Inflammatory macrophage treated with lipopolysaccharide for 1 hour (primary cell): ENCODE measurements around the gene FOXK1.
"Not testable (repeated sequence)": the region's sequence is repeated elsewhere in the genome, so short reads cannot be mapped to it uniquely, and the experiment has no call there.

Experiments
- DNase-seq, 2 donors: peaks; one replicate each; pipeline ENCODE4 v3.0.0-alpha.2; 2020 to 2022

FOXK1 gene

DNA sequence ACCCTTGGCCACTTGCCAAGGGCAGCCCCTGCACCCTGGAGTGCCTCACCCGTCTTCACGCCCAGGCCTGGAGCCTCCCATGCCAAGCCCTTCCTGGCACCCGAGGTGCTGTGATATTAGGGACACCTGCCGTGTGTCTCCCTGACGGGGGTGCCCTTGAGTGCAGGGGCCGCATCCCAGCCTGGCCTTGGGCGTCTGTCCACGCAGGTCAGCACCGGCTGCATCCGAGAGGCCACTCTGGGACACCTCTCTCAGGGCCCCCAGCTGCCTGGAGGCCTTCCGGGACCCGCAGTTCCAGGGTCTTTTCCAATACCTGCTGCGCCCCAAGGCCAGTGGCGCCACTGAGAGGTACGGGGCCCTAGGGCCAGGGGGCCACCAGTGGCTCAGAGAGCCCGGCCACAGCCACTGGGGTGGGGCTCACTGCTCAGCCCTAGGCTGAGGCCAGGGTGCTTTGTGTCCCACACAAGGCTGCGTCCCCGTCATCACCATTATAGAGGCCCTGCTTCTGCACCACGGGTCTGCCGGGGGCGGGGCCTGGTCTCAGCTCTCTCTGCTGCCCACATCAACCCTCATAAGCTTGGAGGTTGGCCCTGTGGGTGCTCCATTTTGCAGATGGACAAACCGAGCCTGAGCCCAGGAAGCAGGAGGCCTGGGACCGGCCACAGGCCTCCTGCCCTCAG is 106.0 kb downstream of the FOXK1 start:
- no peak for DNase-seq

DNA sequence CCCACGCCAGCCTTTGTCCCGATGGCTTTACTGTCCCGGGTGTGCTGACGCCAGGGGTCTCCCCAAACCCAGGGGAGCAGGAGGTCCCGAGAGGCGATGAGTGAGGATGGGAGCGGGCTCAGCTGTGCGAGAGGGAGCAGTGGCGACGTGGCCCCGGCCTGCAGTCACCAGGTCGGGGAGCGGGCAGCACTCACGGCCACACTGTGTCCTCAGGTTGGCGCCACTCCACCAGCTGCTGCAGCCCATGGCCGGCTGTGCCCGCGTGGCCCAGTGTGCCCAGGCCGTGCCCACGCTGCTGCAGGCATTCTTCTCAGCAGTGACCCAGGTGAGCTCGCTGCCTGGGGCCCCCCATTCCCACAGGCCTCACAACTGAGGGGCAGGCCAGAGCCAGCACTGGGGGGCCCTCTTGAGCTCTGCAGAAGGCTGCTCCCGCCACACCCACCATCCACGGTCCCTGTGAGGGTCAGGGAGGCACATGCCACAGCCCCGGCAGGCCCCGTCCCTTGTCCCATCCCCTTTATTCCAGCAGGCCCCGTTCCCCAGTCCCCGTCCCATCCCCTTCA is 106.6 kb downstream of the FOXK1 start:
- no peak for DNase-seq

DNA sequence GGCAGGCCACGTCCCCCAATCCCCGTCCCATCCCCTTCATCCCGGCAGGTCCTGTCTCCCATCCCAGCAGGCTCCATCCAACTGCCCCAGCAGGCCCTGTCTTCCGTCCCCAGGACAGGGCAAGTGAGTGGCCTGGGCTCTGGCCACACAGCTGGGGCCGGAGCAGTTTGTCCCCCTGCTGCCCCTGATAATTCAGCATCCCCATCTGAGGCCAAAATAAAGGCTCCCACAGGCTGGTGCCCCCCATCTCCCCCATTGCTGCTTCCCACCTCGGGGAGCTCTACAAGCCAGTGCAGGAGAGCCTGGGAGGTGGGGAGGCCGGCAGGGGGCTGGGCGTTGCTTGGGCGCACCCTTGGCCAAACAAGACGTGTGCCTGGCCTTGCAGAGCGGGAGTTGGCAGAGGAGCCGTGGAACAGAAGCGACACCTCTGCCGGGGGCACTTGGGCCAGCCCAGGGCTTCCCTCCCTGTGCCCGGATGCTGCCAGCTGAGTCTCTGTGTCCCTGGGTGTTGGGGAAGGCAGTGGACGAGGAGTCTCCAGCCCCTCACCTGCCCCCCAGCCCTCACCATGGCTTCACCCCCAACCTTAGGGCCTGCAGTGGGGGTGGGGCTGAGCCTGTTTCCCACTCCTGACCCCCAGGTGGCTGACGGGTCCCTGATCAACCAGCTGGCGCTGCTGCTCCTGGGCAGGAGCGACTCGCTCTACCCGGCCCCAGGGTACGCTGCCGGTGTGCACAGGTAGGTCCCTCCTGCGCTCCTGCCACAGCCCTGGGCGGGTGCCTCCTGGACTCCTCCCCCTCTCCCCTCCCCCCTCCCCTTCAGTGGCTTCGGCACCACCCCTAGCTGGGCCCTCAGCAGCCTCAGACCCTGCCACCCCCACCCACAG is 107.3 kb downstream of the FOXK1 start:
- DNase-seq = no peak

DNA sequence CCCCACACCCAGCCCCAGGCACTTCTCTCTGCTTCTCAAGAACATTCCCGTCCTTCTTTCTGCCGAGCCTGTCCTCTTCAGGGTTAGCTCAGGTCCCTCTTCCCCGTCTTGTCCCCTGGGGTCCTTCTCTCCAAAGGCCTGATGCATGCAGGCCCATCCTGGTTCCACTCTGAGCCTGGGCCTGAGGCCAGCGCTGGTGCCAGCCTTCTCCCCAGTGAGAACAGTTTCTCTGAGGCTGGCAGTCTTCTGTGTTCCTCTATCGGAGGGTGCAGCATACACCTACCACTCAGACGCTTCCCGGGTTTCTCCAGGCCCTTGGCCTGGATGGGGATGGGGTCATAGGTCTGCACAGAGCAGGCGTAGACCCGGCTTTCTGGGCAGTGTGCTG is 108.0 kb downstream of the FOXK1 start:
- DNase-seq = no peak

DNA sequence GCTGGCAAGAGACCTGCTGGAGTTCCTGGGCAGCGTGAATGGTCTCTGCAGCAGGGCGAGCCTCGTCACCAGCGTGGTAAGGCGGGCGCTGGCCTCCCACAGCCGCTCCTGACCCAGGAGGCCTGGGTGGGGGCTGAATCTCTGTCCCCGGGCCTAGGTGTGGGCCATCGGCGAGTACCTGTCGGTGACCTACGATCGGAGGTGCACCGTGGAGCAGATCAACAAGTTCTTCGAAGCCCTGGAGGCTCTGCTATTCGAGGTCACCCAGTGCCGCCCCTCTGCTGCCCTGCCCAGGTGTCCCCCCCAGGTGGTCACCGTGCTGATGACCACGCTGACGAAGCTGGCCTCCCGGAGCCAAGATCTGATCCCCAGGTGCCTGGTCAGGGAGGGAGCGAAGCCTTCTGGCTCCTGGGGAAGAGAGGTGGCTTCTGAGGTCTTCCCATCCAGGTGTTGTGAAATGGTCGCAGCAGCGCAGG is 108.5 kb downstream of the FOXK1 start:
- DNase-seq = no peak

DNA sequence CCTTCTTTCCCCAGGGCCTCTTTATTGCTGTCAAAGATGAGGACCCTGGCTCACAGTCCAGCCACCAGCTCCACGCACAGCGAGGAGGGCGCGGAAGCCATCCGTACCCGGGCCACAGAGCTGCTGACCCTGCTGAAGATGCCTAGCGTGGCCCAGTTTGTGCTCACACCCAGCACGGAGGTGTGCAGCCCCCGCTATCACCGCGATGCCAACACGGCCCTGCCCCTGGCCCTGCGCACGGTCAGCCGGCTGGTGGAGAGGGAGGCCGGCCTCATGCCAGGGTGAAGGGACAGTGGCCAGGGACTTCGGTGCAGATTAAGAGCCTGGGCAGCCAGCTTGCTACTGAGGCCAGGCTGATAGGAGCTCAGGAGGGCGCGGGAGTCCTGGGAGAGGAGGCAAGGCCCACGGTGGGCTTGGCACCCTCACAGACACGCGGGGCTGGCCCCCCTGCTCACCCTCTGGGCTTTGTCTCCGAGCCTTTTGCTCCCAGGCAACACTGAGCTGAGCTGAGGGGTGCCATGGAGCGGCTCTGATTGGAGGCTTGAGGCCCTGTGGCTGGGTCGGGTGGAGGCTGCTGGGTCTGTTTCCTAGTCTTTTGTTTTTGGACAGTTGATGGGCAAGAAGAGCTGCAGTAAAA is 109.1 kb downstream of the FOXK1 start:
- no peak for DNase-seq

DNA sequence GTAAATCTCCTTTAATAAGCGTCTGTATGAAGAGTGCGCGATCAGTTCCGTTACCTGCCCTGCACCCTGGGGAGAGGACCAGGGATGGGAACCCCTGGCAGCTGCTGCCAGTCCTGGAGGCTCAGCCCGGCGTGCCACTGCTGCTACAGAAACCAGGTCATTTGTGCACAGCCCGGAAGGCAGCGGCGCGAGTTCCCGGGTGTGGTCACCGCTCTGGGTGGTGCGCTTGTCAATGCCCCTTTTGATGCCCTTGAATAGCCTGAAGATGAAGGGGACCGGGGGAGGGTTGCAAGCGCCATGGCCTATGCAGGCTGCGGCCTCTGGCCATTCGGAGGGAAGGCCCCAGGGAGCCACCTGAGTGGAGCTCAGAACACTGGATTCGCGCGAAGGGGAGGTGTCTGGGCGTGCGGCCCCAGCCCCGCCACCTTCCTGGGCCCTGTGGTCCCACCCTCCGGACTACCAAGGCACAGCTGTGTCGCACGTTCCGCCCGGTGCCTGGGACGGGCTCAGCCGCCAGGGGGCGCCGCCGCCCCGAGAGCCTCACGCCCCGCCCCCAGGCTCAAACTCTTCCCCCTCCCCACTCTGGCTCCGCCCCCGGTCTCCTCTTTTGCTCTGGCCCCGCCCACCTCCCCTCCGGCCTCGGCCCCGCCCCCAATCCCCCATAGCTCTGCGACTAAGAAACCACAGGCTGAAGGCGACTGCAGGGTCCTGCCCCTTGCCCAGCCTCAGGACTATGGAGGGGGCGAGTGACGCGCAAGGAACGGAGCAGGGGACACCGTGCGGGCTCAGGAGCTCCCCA is 109.8 kb downstream of the FOXK1 start:
- peak; percentile 46 to 86 for DNase-seq

DNA sequence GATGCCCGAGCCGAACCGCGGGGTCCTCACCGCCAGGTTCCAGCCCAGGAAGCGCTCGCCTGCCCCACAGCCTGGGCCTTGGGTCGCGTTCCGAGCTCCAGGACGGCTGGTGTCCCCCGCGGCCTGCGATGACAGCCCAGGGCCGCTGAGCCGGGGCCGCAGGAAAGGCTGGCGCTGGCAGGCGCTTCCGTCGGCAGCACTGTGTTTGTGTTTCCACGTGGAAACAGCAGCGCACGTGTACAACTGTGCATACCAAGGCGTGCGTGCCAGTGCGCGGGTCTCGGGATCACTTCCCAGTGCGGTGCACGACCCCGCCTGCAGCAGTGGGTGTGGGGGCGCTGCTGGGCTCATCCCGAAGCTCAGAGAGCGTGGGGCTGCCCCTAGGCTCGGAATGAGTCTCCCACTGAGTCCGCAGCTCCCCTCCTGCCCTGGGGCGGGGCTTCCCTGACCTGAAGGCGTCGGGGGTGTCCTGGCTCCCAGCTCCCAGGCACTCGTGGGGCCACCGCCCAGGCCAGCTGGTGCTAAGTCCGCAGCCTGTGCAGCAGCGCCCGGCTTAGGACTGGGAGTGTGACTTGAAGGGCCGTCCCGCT is 110.5 kb downstream of the FOXK1 start:
- no peak for DNase-seq

DNA sequence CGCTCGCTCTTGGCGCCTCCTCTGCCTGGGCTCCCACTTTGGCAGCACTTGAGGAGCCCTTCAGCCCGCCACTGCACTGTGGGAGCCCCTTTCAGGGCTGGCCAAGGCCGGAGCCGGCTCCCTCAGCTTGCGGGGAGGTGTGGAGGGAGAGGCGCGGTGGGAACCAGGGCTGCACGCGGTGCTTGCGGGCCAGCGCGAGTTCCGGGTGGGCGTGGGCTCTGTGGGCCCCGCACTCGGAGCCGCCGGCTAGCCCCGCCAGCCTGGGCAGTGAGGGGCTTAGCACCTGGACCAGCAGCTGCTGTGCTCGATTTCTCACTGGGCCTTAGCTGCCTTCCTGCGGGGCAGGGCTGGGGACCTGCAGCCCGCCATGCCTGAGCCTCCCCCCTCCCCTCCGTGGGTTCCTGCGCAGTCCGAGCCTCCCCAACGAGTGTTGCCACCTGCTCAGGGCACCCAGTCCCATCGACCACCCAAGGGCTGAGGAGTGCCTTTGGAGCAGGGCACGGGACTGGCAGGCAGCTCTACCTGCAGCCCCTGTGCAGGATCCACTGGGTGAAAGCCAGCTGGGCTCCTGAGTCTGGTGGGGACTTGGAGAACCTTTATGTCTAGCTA is 111.4 kb downstream of the FOXK1 start:
- not testable (repeated sequence) for DNase-seq

DNA sequence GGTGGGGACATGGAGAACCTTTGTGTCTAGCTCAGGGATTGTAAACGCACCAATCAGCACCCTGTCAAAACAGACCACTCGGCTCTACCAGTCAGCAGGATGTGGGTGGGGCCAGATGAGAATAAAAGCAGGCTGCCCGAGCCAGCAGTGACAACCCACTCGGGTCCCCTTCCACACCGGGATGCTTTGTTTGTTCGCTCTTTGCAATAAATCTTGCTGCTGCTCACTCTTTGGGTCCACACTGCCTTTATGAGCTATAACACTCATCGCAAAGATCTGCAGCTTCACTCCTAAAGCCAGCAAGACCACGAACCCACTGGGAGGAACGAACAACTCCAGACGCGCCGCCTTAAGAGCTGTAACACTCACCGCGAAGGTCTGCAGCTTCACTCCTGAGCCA is 112.1 kb downstream of the FOXK1 start:
- not testable (repeated sequence) for DNase-seq

DNA sequence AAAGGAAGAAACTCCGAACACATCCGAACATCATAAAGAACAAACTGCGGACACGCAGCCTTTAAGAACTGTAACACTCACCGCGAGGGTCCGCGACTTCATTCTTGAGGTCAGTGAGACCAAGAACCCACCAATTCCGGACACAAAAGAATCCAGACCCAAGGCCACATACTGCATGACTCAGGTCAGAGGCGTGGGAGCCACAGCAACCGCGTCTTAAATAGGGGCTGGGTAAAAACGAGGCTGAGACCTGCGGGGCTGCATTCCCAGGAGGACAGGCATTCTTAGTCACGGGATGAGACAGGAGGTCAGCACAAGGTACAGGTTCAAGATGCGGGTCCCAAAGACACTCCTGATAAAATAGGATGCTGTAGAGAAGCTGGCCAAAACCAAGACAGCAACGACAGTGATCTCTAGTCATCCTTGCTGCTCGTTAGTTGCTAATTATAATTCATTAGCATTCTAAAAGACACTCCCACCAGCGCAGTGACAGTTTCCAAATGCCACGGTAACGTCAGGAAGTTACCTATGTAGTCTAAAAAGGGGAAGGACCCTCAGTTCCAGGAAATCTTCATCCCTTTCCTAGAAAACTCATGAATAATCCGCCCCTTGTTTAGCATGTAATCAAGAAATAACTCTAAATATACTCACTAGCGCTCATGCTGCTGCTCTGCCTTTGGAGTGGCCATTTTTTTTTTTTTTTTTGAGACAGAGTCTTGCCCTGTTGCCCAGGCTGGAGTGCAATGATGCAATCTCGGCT is 112.7 kb downstream of the FOXK1 start:
- peak in 1 of 2 donors; percentile 6 for DNase-seq

DNA sequence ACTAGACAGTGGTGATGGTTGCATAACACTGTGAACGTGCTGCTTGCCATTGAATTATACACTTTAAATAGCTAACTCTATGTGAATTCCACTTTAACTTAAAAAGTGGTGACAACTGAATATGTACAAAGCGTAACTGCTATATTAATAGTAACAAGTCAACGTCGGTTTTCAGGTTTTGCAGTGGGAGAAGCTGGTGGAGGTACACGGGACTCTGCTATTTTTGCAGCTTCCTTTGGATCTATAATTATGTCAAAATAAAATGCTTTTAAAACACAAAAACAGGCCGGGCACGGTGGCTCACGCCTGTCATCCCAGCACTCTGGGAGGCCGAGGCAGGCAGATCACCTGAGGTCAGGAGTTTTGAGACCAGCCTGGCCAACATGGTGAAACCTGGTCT is 114.4 kb downstream of the FOXK1 start:
- DNase-seq = no peak

DNA sequence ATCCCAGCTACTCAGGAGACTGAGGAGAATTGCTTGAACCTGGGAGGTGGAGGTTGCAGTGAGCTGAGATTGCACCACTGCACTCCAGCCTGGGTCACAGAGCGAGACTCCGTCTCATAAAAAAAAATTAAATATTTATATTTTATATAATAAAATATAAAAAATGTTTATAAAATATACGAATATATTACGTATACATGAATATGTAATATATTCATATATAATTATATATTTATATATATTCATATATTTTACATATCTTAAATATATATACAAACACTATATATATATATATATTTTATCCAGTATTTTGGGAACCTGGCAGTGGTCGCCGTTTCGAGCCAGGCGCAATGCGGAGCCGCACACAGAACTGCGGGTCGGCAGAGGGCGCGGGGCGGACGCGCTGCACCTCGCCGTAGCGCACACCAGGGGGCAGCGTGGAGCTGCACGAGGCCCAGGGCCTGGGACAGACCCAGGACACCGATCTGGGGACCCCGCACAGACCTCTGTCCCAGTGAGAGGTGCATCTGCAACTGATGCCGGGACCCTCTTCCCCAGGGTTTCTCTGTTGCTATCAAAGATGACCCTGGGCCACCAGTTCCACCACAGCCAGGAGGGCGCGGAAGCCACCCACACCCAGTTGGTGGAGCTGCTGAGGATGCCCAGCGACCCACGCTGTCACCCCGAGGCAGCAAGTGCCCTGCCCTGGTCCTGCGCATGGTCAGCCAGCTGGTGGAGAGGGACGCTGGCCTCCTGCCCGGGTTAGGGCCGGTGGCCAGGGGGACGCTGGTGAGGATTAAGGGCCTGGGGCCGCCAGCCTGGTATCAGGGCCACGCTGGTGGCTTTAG is 116.0 kb downstream of the FOXK1 start:
- DNase-seq = peak; percentile 8 to 70

DNA sequence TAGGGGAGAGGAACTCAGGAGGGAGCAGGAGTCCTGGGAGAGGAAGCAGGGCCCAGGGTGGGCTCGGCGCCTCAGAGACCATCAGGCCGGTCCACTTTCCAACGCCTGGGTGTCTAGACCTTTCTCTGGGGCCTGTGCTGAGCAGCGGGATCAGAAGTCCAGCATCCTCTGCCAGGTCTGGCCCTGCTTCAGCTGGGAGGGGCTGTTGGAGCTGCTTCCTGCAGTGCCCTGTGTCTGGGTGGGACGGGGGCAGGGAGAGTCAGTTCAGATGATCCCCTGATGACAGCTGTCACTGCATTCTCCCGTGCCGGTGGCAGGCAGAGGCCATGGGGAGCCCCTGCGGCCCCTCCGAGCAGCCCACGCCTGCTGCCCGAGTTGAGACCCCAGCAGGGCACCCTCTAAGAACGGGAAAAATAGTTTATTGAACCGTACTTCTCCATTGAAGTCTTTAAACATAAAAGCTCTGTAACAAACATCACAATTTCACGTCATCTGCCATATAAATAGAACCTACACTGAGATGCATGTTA is 116.7 kb downstream of the FOXK1 start:
- no peak for DNase-seq

DNA sequence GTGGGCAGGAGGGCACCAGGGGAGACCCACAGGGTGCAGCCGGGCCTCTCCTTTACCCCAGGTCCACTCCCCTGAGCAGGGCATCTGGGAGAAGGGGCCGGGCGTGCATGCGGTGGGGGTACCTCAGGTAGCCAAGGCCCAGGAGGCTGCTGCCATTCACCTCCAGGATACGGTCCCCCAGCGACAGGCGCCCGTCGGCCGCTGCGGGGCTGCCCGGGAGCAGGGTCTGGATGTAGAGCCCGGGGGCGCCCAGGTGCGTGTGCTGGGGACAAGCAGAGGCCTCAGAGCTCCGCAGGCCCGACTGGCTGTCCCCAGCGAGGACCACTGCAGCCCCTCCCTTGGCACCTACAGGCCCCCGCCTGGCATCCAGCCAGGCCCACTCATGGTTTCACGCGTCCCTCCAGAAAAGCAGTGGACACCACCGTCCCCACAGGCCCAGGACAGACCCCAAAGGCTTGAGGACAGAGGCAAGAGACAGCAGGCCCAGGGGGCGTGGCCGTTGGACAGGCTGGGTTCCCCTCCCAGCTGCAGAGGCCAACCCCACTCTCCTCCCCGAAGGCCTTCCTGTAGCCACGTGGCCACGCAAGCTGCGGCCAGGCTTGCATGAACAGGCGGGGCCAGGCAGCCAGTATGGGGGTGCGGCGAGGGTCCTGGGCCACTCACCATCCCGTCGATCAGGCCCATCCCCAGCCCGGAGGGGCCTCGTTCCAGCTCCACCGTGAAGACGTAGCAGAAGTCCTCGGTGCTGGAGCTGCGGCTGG is 117.6 kb downstream of the FOXK1 start:
- no peak for DNase-seq

DNA sequence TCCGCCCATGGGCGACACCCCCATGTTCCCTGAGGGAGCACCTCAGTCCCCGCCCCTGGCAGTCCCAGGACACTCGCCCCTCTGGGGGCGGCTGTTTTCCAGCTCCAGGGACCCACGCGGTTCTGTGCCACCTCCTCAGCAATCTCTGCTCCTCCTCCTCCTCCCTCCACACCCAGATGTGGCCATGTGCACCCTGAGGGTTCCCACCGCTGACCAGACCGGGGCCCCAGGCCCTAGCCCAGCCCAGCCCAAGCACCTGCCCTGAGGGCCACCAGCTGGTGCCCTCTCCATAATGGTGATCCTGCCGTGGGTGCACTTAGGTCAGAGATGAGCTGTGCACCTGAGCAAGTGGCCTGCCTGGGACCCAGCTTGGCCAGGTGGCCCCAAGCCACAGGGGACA is 118.4 kb downstream of the FOXK1 start:
- no peak for DNase-seq

DNA sequence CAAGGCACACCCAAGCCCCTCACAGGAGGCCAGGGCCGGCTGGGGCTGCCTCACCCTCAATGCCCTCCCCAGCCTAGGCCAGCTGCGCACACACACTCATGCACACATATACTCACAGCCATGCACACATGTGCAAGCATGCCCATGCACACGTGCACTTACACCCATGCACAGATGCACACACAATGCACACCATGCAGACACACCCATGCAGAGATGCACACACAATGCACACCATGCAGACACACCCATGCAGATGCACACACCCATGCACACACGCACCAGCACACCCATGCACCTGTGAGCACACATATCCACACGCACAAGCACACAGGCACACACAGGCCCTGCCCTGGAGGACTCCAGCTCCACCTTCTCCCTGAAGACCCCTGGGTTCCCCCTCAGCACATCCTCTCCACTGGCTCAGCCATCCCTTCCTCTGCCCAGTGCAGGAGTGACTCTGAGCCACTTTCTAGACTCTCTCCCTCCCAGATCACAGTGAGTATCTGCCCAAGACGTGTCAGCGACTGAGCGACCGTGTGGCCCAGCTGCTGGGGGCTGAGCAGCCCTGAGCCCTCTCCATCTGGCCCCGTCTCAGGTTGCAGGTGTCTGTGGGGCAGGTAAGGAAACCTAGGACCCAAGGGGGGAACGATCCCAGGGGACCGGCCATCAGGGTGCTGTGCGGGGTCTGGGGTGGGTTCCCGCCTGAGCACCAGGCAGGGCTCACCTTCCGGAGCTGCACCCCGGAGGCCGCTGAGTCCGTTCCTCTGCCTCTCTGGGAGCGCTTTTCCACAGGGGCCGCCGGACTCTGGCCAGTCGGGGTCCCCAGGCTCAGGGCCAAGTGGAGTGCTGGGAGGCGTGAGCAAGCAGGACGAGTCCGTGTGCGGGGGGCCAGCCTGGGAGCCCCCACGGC is 119.1 kb downstream of the FOXK1 start:
- no peak for DNase-seq

DNA sequence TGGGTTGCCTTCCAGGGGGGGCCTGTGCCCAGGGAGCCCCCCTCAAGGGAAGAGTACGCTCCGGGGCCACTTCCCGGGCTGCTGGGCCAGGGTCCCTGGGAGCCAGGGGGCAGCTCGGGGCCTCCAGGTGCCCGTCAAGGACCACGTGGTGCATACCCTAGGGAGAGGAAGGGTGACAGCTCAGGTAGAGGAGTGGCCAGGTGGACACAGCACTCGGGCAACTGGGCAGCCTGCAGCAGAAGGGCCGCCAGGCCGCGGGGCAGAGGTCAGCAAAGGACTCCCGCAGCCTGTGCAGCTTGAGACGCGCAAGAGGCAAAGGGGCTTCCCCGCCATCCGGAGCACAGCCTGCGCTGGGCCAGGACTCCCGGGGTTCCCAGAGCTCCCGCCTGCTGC is 119.7 kb downstream of the FOXK1 start:
- DNase-seq = no peak
